Activated effector memory CD4-positive, alpha-beta T cell treated with anti-CD3 and anti-CD28 coated beads, Interleukin-2, amount 50 U/mL, for 16 hours (primary cell): ENCODE results near the gene RXYLT1.
"Not testable (repeated sequence)": the region's sequence is repeated elsewhere in the genome, so short reads cannot be mapped to it uniquely, and the experiment has no call there.

Source experiments
- DNase-seq: peaks from one replicate; pipeline ENCODE4 v3.0.0-alpha.2; 2020

The RXYLT1 gene

DNA sequence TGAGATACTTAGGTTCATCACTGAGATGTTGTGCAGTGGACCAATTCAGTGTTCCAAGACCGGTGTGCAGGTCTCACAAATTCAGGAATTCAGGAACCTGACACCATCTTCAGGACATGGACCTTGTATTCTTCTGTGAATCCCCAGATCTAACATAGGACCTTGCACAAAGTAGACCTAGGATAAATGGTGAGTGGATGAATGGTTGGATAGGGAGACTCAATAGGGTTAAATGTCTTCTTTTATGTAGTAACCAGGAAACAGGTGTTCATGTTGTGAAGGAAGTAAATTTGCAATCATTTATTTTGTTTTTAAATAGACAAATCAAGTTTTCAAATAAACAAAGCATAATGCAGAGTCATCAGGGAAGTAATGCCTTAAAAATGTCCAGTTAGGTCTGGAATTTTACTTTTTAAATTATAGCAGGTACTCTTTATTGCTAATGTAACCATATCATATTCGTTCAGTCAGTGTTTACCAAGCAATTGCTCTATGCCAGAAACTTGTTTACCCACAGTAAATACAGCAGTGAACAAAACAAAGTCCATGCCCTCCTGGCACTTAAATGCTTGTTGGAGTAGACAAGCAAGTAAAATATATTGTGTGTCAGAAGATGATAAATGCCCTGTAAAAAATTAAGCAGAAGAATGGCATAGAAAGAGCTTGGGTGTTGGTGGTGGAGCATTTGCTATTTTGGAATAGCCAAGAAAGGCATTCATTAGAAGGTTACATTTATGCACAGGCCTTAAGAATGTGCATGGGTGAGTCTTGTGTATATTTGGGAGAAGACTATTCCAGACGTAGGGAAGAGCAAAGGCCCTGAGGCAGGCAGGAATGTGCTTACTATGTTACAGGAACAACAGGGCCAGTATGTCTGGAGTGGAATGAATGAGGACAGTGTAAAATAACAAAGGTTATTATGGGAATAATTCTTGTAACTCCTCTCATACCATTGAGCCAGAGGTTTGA, 26.3 kb downstream of the RXYLT1 start:
- DNase-seq = no peak

DNA sequence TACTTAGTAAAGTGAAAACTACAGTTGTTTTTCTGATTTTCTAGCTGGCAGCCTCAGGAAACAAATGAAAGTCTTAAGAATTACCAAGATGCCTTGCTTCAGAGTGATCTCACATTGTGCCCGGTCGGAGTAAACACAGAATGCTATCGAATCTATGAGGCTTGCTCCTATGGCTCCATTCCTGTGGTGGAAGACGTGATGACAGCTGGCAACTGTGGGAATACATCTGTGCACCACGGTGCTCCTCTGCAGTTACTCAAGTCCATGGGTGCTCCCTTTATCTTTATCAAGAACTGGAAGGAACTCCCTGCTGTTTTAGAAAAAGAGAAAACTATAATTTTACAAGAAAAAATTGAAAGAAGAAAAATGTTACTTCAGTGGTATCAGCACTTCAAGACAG, 28.9 kb downstream of the RXYLT1 start:
- no peak for DNase-seq

DNA sequence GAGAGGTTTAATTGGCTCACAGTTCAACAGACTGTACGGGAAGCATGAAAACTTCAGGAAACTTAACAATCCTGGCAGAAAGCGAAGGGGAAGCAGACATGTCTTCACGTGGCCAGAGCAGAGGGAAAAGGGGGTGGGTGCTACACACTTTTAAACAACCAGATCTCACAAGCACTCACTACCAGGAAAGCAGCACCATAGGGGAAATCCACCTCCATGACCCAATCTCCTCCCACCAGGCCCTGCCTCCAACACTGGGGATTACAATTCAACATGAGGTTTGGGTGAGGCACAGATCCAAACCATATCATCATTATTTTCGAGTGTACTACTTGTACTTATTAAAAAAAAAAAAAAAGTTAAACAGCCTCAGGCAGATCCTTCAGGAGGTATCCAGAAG, 29.9 kb downstream of the RXYLT1 start:
- DNase-seq = no peak

DNA sequence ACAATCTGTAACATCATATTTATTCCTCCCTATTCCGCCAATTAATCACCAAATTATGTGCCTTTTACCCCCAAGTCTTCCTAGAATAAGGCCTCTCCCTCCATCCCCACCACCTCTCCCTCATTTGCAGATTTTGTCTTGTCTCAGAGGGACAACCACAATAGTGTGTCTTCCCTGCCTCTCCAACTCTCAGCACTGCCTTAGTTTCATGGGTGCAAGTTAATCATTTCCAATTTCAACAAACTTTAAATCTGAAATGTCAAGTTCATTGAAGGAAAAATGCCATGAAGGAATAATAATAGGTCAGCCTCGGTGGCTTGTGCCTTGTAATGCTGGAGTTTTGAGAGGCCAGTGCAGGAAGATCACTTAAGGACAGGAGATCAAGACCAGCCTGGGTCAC, 31.6 kb downstream of the RXYLT1 start:
- no peak for DNase-seq

DNA sequence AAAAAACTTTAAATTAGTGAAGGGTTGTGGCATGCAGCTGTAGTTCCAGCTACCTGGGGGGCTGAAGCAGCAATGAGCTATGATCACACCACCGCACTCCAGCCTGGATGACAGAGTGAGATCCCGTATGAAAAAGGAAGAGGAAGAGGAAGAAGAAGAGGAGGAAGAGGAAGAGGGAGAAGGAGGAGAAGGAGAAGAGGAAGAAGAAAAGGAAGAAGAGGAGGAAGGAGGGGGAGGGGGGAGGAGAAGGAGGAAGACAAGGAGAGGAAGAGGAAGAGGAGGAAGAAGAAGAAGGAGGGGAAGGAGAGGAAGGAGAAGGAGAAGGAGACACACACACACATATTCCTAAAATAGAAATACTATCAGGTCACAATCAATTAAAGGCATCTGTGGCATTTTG, 32.0 kb downstream of the RXYLT1 start:
- no peak for DNase-seq

DNA sequence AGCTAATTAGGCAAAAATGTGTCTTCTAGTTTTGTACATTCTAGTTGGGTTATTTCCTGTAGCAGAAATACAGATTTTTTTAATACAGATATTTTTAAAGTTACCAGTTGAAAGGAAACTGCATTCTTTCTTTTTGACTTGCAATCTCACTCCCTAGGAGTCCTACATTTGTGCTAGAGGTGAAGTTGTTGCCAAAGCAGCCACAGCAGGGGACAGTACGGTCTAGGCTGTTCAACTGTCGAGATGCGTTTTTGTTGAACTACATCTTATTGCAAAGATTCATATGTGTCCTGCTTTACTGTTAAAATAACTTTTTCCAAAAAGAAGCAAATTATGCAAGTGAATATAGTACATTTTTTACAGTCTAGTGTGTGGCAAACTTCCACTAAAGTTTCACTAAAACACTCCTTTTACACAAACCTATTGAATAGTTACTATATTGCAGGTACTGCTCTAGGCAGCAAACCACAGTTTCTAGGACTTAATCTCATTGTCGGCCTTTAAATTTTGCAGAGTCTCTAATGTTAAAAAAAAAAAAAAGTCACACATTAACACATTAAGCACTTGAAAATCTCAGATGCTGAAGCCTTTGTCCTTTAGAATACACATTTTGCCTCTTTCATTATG, 34.5 kb downstream of the RXYLT1 start:
- DNase-seq = no peak

DNA sequence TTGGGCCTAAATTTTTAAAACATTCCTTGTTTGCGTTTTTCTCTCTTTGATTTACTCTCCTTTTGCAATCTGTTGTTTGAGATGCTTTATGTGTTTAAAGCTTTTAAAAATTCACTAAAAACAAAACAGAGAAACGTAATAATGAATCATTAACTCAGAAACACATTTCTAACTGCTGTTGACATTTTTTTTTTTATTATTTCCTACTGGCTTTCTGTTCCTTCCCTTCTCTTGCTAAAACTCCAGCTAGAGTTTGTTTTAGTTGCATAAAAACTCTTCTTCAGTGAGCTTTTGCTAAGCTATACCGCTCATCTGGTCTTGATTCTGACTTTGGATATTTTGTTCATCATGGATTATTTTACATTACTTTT, 35.8 kb downstream of the RXYLT1 start:
- no peak for DNase-seq

DNA sequence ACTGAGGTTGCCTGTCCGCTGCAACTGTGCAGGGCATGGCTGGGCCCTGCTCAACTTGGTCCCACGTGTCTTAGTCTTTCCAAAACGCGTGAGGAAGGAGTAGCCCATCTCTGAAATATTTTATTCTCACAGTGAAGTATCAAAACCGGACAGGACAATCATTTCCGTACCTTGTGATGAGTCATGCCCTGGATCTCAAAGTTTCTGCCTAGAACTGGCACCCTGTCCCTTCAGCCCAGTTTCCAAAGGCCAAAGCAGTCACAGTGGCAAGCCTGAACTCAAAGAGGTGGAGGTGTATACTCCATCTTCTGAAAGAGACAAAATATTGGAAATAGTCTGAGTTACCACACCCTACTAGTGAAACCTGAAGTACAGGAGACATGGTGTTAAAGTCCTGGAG, 36.3 kb downstream of the RXYLT1 start:
- DNase-seq = no peak

DNA sequence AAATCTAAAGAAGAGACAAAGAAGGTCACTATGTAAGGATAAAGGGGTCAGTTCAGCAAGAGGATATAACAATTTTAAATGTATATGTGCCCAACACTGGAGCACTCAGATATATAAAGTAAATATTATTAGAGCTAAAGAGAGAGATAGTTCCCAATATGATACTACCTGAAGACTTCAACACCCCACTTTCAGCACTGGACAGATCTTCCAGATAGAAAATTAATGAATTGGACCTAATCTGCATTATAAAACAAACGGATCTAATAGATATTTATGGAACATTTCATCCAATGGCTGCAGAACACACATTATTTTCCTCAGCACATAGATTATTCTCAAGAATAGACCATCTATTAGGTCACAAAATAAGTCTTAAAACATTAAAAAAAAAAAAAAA, 40.7 kb downstream of the RXYLT1 start:
- no peak for DNase-seq

DNA sequence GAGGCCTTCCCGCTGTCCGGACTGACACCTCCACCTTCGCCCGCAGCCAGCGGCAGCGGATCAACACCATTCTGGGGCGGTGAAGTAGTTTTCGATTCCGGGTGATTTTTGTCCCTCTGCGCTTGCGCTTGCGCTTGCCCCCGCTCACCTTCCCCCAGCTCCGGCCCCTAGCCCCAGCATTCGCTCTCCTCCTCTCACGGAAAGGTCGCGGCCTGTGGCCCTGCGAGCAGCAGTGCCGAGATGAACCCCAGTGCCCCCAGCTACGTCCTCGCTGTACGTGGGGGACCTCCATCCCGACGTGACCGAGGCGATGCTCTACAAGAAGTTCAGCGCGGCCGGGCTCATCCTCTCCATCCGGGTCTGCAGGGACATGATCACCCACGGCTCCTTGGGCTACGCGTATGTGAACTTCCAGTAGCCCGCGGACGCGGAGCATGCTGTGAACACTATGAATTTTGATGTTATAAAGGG, 42.1 kb downstream of the RXYLT1 start:
- no peak for DNase-seq

DNA sequence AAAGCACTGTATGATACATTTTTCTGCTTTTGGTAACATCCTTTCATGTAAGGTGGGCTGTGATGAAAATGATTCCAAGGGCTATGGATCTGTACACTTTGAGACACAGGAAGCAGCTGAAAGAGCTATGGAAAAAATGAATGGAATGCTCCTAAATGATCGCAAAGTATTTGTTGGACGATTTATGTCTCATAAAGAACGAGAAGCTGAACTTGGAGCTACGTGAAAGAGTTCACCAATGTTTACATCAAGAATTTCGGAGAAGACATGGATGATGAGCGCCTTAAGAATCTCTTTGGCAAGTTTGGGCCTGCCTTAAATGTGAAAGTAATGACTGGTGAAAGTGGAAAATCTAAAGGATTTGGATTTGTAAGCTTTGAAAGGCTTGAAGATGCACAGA, 42.6 kb downstream of the RXYLT1 start:
- no peak for DNase-seq

DNA sequence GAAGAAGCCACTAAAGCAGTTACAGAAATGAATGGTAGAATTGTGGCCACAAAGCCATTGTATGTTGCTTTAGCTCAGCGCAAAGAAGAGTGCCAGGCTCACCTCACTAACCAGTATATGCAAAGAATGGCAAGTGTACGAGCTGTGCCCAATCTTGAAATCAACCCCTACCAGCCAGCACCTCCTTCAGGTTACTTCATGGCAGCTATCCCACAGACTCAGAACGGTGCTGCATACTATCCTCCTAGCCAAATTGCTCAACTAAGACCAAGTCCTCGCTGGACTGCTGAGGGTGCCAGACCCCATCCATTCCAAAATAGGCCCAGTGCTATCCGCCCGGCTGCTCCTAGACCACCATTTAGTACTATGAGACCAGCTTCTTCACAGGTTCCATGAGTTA, 43.3 kb downstream of the RXYLT1 start:
- no peak for DNase-seq

DNA sequence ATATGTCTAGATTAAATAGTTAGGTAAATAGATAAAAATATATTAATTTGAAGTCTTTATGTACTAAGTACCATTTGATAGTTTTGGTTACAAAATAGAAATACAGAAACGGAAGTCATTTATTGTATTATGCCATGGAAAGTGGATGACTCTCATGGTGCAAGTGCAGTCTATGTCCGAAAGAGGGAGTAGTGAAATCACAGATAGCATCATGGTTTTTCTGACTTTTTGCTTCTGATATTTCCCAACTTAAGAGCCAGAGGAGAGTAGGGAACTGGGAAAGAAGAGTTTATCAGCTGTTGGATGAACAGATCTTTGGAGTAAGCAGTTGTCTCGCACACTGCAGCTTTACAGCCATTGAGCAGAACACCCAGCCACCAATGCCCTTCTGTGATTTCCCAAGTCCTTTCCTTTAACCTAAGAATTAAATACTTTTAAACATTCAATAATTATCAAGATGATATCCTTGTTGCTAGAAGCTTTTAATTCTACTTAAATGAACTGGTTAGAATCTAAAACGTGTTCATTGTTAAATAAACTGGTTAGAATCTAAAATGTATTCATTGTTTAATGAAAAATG, 46.4 kb downstream of the RXYLT1 start:
- no peak for DNase-seq

DNA sequence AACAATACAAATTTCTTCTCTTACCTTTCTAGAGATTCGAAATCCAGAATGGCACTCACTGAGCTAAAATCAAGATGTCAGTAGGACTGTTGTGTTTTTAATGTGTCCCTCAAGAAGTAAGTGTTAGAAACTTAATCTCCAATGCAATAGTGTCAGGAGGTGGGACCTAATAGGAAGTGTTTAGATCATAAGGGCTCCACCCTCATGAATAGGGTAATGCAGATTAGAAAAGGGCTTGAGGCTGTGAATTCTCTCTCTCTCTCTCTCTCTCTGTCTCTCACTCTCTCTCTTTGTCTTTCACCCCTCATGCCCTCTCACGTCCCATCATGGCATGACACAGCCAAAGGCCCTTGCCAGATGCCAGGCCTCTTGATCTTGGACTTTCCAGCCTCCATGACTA, 49.2 kb downstream of the RXYLT1 start:
- DNase-seq = no peak

DNA sequence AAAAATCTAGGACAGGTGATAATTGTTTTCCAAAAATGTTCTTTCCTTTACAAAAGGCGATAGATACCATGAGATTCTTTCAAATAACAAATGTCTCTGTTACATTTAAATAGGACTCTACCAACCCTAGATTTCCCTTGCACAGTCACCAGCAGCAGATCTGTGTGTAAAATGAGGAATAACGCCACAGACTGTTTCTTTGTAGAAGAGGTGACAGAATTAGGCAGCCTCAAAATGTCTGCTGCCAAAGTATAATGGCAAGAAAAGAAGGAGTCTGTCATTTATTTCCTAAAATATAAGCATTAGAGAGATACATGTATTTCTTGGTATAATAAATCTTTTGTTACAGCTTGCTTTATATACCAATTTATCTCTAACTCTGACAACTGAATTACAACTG, 56.3 kb downstream of the RXYLT1 start:
- DNase-seq = no peak

DNA sequence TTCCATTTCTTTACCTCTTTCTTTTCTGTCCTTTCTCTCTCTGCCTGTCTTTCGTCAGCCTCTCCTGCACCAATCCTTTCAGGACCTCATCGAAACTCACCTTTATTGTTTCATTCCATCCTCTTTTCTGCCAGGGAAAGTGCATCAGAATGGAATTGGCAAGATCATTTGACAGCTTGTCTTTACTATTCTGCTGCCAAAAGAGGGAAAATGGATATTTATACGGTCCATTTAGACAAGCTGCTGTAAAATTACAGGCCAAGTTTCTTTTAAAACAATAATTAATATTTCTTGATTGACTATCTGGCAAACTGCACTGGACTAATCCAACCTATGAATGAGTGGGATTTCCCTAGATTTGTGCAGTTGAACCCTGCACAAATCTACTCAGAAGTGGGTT, 57.2 kb downstream of the RXYLT1 start:
- no peak for DNase-seq

DNA sequence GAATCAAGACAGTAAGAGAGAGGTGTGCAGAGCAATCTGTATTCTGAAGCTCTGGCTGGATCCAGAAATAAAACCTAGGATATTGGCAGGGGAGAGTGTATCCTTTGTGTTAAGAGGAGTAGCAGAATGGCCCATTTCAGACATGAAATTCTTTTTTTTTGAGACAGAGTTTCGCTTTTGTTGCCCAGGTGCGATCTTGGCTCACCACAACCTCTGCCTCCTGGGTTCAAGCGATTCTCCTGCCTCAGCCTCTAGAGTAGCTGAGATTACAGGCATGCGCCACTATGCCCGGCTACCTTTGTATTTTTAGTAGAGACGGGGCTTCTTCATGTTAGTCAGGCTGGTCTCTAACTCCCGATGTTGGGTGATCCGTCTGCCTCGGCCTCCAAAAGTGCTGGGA, 58.7 kb downstream of the RXYLT1 start:
- DNase-seq = no peak

DNA sequence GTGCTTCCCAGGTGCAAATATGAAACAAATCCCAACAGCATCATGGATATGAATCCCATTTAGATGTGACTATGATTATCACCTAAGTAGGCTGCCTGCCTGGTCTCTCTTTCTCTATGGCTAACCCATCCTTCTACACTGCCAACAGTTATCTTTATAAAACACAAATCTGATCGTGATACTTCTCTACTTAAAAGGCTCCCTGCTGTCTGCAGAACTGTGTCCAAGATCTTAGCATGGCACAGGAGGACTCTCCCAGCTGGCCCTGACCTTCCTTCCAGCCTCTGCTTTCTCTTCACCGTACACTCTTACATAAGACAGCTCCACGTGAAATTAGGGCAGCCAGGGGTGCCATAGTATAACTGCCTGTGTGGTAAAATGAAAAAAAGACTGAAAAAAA, 61.3 kb downstream of the RXYLT1 start:
- no peak for DNase-seq

DNA sequence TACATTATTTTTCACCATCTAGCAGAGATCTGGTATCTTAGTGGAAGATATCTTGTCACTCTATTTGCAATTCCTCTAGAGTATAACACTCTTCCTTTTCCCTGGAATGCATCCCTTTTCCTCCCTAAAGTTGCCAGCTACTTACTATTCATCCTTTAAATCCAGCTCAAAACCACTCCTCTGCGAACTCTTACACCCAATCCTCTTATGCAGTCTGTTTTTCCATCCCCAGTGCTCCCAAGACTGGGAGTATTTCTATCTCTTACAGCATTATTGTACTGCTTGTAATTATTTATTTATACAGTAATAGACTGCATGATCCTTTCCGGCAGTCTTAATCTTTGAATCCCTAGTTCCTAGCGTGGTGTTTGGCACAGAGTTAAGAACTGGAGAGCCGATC, 61.9 kb downstream of the RXYLT1 start:
- DNase-seq = no peak

DNA sequence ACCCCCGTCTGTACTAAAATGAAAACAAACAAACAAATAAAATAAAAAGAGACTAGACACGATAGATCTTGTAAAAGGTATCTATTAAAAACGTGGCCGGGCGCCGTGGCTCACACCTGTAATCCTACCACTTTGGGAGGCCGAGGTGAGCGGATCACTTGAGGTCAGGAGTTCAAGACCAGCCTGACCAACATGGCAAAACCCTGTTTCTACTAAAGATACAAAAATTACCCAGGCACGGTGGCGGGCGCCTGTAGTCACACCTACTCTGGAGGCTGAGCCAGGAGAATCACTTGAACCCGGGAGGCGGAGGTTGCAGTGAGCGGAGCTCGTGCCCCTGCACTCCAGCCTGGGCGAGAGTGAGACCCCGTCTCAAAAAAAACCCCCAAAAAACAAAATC, 63.0 kb downstream of the RXYLT1 start:
- DNase-seq = not testable (repeated sequence)

DNA sequence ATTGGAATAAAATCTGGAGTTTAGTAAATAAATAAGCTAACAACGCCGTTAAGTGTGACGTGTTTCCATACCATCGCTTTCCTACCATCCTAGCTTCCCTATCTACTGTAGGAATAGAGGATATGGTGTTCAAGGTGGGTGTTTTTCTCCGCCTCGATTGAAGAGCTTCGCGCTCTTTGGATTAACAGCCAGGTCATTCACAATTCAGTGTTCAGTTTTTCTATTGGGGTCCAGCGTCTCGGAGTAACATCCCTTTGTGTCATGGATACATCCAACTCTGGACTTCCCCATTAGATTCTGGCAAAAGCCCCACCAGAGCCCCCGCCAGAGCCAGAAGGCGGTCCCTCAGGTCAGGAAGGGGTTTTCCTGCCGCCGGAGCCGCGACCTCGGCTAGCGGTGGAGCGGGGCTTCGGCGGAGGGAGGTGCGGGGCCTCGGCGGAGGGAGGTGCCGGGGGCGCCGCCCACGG, 63.6 kb downstream of the RXYLT1 start:
- DNase-seq = no peak

DNA sequence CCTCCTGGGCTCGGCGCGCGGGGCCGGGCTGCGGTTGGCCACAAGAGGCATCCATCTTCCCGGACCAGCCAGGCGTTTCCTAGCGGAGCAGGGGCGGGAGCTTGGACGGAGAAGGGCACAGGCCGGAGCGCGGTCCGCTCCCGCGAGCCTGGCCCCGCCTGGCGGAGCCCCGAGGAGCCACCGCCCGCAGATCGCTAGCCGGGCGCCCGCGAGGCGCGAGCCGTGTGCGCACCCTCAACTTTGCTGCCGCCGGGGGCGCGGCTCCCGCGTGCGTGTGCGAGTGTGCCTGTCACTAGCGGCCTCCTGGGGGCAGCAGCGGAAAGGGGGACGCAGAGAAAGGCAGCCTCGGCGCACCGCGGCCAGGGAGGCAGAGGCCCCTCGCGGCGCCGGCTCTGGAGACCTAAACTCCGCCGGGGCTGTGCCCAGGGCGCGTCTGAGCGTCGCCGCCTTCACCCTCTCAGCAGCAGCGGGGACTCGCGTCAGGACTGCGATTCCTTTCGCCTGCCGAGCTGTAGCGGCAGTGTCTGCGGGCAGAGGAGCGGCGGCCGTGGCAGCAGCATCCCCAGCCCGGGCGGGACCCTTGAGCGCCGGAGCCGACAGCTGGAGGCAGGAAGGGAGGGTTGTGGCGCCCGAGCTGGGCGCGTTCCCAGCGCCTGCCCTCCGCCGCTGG, 64.1 kb downstream of the RXYLT1 start:
- peak; percentile 90 for DNase-seq
